GM12878 (cell line): ENCODE measurements around the gene CDCA5. TPM values are rescaled to one million over a fixed set of nuclear protein-coding genes. Genes with fewer than 3 reads are reported as not detected.
A peak's percentile ranks its signal among the peaks of the same experiment; 100 is the strongest.
"Not testable (repeated sequence)": the region's sequence is repeated elsewhere in the genome, so short reads cannot be mapped to it uniquely, and the experiment has no call there.

Experiments
- ATAC-seq: fragments of 200-7000 bp; cut with Tn5 transposase; 3 replicates; pipeline ENCODE4 v1.9.1; 2020; ENCODE audit warnings: mild to moderate bottlenecking, moderate library complexity
- BruUV-seq: library from RNA; stranded (reverse); fragments of 400-500 nt; replicated peaks from 2 replicates; lab custom pipeline; 2021; lab: Mats Ljungman, UMichigan
- CTCF ChIA-PET: fragments of 300-600 bp; sonication (Branson Sonifier 250); formaldehyde crosslinking; extraction: SDS; loops from one replicate; lab custom pipeline; 2021; ENCODE audit warnings: inconsistent platforms; lab: Yijun Ruan, JAX
- POLR2A ChIA-PET: fragments of 350-600 bp; formaldehyde crosslinking; extraction: SDS; loops from one replicate; lab custom pipeline; 2021; ENCODE audit warnings: inconsistent platforms; lab: Charles Lee
- RAD21 ChIA-PET: fragments of 300-600 bp; sonication (Branson Sonifier 250); formaldehyde crosslinking; loops from one replicate; lab custom pipeline; 2023; ENCODE audit warnings: antibody characterized with exemption; ENCODE audit not compliant: unreplicated experiment; lab: Charles Lee
- SMC1A ChIA-PET: fragments of 300-600 bp; sonication (Branson Sonifier 250); formaldehyde crosslinking; loops from one replicate; lab custom pipeline; 2023; ENCODE audit not compliant: unreplicated experiment, uncharacterized antibody; lab: Charles Lee
- DNase-seq: peaks from one replicate; pipeline ENCODE4 v3.0.0-alpha.2; 2011; ENCODE audit warnings: low read depth, low spot score
- FAIRE-seq: peaks from 3 replicates; lab custom pipeline; 2011; peaks lifted over from hg19 to GRCh38; lab: Jason Lieb, UNC
- H2AFZ ChIP-seq: 2 replicates; pipeline ENCODE4 v1.6.0; 2011; ENCODE audit warnings: low read depth, low read length, control low read depth; ENCODE audit not compliant: control insufficient read depth
- H3K27ac ChIP-seq: 2 replicates; pipeline ENCODE4 v1.5.1; 2011; ENCODE audit warnings: control low read depth; ENCODE audit not compliant: control insufficient read depth, insufficient read depth
- H3K27me3 ChIP-seq, 2 experiments: replicated peaks in 1 of 2; 2 replicates each; pipeline versions ENCODE4 v1.6.0 to v1.6.1; 2011; ENCODE audit warnings: low read length in 1 of 2; ENCODE audit not compliant: control insufficient read depth in 2 of 2, insufficient read depth in 2 of 2
- H3K36me3 ChIP-seq, 2 experiments: 2 replicates each; pipeline ENCODE4 v1.5.1; 2011; ENCODE audit warnings: low read length in 1 of 2; ENCODE audit not compliant: control insufficient read depth in 2 of 2, insufficient read depth in 2 of 2
- H3K4me1 ChIP-seq: 2 replicates; pipeline ENCODE4 v1.6.1; 2011; ENCODE audit warnings: mild to moderate bottlenecking, low read length, moderate library complexity, mixed read lengths; ENCODE audit not compliant: control insufficient read depth, insufficient read depth
- H3K4me2 ChIP-seq: 2 replicates; pipeline ENCODE4 v1.6.0; 2011; ENCODE audit warnings: control low read depth; ENCODE audit not compliant: control insufficient read depth, insufficient read depth
- H3K4me3 ChIP-seq: fragments of 200-600 bp; sonication (generic); 2 replicates; pipeline ENCODE4 v1.5.1; 2016
- H3K79me2 ChIP-seq: 2 replicates; pipeline ENCODE4 v1.6.0; 2011; ENCODE audit warnings: low read length; ENCODE audit not compliant: control insufficient read depth, insufficient read depth
- H3K9ac ChIP-seq: 2 replicates; pipeline ENCODE4 v1.8.0; 2011; ENCODE audit warnings: low read length, control low read depth, mixed read lengths; ENCODE audit not compliant: control insufficient read depth, insufficient read depth
- H3K9me3 ChIP-seq: replicated peaks from 3 replicates; pipeline ENCODE4 v1.5.1; 2011; ENCODE audit warnings: mild to moderate bottlenecking, low read length; ENCODE audit not compliant: control insufficient read depth, insufficient read depth
- H4K20me1 ChIP-seq: 2 replicates; pipeline ENCODE4 v1.6.0; 2011; ENCODE audit not compliant: control insufficient read depth, insufficient read depth
- CEBPB ChIP-seq, 2 experiments: fragments of 150-350 bp in 1 of 2; IDR thresholded peaks; 2 replicates each; pipeline ENCODE4 v1.6.1; 2012 to 2014; ENCODE audit warnings: low read depth in 2 of 2, low read length in 2 of 2, borderline replicate concordance in 1 of 2, inconsistent platforms in 1 of 2
- HDGF ChIP-seq: fragments of 450-650 bp; IDR thresholded peaks from 2 replicates; pipeline ENCODE4 v1.6.1; 2016; ENCODE audit warnings: antibody characterized with exemption
- NR2F1 ChIP-seq: fragments of 450-650 bp; conservative IDR thresholded peaks from 2 replicates; pipeline ENCODE4 v1.6.1; 2017; ENCODE audit warnings: mild to moderate bottlenecking
- POLR2A ChIP-seq: IDR thresholded peaks from 2 replicates; pipeline ENCODE4 v1.6.1; 2011; ENCODE audit warnings: low read depth, mild to moderate bottlenecking, low read length
- POU2F2 ChIP-seq: IDR thresholded peaks from 3 replicates; pipeline ENCODE4 v1.6.1; 2011; ENCODE audit warnings: low read depth, mild to moderate bottlenecking, low read length, borderline replicate concordance
- WGBS: methylation state at CpG from one replicate; pipeline ENCODE4 v1.1.6; 2016; ENCODE audit warnings: low lambda C conversion rate; ENCODE audit not compliant: insufficient replicate concordance, insufficient coverage; ENCODE audit errors: missing lambda C conversion rate; 5-methylcytosine and 5-hydroxymethylcytosine counted together
- in situ Hi-C: fragments of 300-500 bp; cut with MboI; formaldehyde crosslinking; loops from 9 replicates; pipeline ENCODE4 v1.14.3; 2018; ENCODE audit warnings: mixed read lengths
- intact Hi-C: fragments of 100-400 bp; cut with micrococcal nuclease; formaldehyde crosslinking; loops from one replicate; pipeline ENCODE4 v1.14.2; 2022; ENCODE audit not compliant: unreplicated experiment
- polyA plus RNA-seq, 11 experiments: library from polyadenylated mRNA; depleted of rRNA in 4 of 11; unstranded in 6 of 11; stranded (reverse) in 5 of 11; fragments of >200 nt; fragmentation: Nextera tagmentation in 4 of 11; fragmentation: Illumina TruSeq in 1 of 11; extraction: Ambion mirVana in 4 of 11; extraction: Trizol in 1 of 11; gene quantifications; 1 replicate in 1 of 11; 2 replicates in 10 of 11; pipeline versions ENCODE4 v1.2.1 to v1.2.3, GENCODE V29; 2011 to 2016; ENCODE audit warnings: inconsistent platforms in 2 of 11, missing spikeins in 2 of 11, low read depth in 1 of 11
- total RNA-seq, 4 experiments: library from RNA; depleted of rRNA in 3 of 4; stranded (reverse); fragments of >200 nt in 3 of 4; fragmentation: Illumina TruSeq in 1 of 4; extraction: Trizol in 1 of 4; gene quantifications; 2 replicates each; pipeline versions ENCODE4 v1.2.1 to v1.2.3, GENCODE V29; 2013 to 2021

Gene CDCA5
- total and polyA plus RNA-seq, 10 of the 15 experiments (the other 5 are each of a cell fraction or from before 2014, with no cell fraction given), result 21.2 to 107 (median 64.9) TPM

DNA sequence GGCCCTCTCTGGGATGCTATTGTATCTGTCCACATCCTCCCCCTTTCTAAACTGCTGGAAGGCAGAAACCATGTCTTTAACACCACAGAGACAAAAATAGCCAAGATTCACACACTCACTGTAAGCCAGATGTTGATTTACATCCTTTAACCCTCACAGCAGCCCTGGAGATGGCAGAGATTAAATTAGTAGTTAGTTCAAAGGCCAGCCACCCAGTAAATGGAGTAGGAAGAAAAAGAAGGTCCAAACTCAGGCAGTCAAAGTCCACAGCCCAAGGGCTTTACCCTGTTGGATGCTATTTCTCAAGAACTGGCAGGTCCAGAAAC, 35.8 kb upstream of the CDCA5 start:
- no peak for TF ChIP-seq POU2F2
- TF ChIP-seq NR2F1, result no peak
- no peak for TF ChIP-seq CEBPB (IDR thresholded peaks at IDR 0.05; ENCODE audit: borderline replicate concordance in 1 of 2, low read depth in 2 of 2, low read length in 2 of 2)
- no peak for TF ChIP-seq HDGF
- ATAC-seq (no peak), FAIRE-seq (no peak), DNase-seq (no peak)
- H3K4me1 ChIP-seq, result peaks cover 25% of the 10 kb centered on the region
- no peak overlapping the region for H3K4me3 ChIP-seq
- no peaks in the 10 kb centered on the region for H3K27me3 ChIP-seq
- no peak overlapping the region for H2AFZ ChIP-seq
- in situ Hi-C loops (no loop called here), intact Hi-C loops (loop anchor here (10.0 kb wide), 2 partner anchors 215 to 345 kb away; partner anchors contain the start of genes DPF2 and SF1)
- H3K27ac ChIP-seq, result no peak overlapping the region
- H3K79me2 ChIP-seq, result peaks cover 56% of the 10 kb centered on the region
- no peaks in the 10 kb centered on the region for H3K9me3 ChIP-seq
- ChIA-PET RAD21 (interaction anchor here (0.7 to 0.9 kb wide), 3 partner anchors 44 to 431 kb away, joined by 3 read pairs; no protein-coding TSS in a partner anchor), POLR2A (interaction anchor here (0.5 to 0.6 kb wide), 2 partner anchors 76 to 680 kb away, joined by 3 to 6 read pairs; no protein-coding TSS in a partner anchor), CTCF (interaction anchor here (1.1 to 3.5 kb wide), 5 partner anchors 13 to 271 kb away, joined by 3 to 40 read pairs (median 15); partner anchors contain the start of genes CAPN1 and SYVN1), SMC1A (interaction anchor here (2.8 to 3.5 kb wide), 2 partner anchors 16 to 272 kb away, joined by 11 to 13 read pairs; partner anchors contain the start of gene SYVN1)
- no TSS peak for BruUV-seq
- H3K9ac ChIP-seq, result peak overlapping the region; percentile 25; the same call in 1 of the 2 replicates
- H3K36me3 ChIP-seq, result peaks cover 9 to 27% of the 10 kb centered on the region in 2 experiments
- no peaks in the 10 kb centered on the region for H4K20me1 ChIP-seq
- H3K4me2 ChIP-seq, result peak overlapping the region; percentile 40

GRCh38 chr11:65118891-65119669, 35.2 kb upstream of the CDCA5 start:
- H3K27me3 ChIP-seq, ATAC-seq, H4K20me1 ChIP-seq, H3K27ac ChIP-seq, H3K9ac ChIP-seq, DNase-seq, FAIRE-seq, H3K9me3 ChIP-seq, H2AFZ ChIP-seq, H3K4me3 ChIP-seq, in situ Hi-C loops, BruUV-seq: not testable (repeated sequence)
- Histone ChIP-seq H3K79me2 (peaks cover 56% of the 10 kb centered on the region), H3K4me2 (peak overlapping the region; percentile 40; the same call in 1 of the 2 replicates), H3K36me3 (peaks cover 9 to 21% of the 10 kb centered on the region in 2 experiments), H3K4me1 (peaks cover 25% of the 10 kb centered on the region)
- TF ChIP-seq POLR2A, result peak; percentile 25; the same call in 1 of the 2 replicates
- WGBS, result 54% methylated on average over 18 of the region's 18 CpGs
- CTCF ChIA-PET, result interaction anchor here (0.5 to 3.5 kb wide), 13 partner anchors 9 to 272 kb away, joined by 3 to 37 read pairs (median 11); partner anchors contain the start of genes ARL2 and CAPN1
- POLR2A ChIA-PET, result interaction anchor here (0.6 kb wide), 1 partner anchor 681 kb away, joined by 3 read pairs; no protein-coding TSS in a partner anchor
- intact Hi-C loops, result loop anchor here (10.0 kb wide), 2 partner anchors 216 to 344 kb away; partner anchors contain the start of genes DPF2 and SF1
- SMC1A ChIA-PET, result interaction anchor here (0.8 to 3.5 kb wide), 7 partner anchors 16 to 271 kb away, joined by 3 to 13 read pairs (median 3); partner anchors contain the start of gene SYVN1
- RAD21 ChIA-PET, result interaction anchor here (0.7 to 2.3 kb wide), 5 partner anchors 43 to 430 kb away, joined by 3 to 12 read pairs (median 3); no protein-coding TSS in a partner anchor
